Fibroblast of mammary gland (primary cell): ENCODE measurements around the gene CEP112.
A peak's percentile ranks its signal among the peaks of the same experiment; 100 is the strongest.

Experiments
- DNase-seq: peaks from one replicate; pipeline ENCODE4 v3.0.0-alpha.2; 2010; ENCODE audit warnings: low read depth
- H3K4me3 ChIP-seq: 2 replicates; pipeline ENCODE4 v1.5.1; 2011; ENCODE audit warnings: low read depth, mild to moderate bottlenecking, low read length, moderate library complexity; ENCODE audit not compliant: control insufficient read depth
- CTCF ChIP-seq: conservative IDR thresholded peaks from 2 replicates; pipeline ENCODE4 v1.5.1; 2011; ENCODE audit warnings: low read depth, low read length, inconsistent platforms; ENCODE audit not compliant: control insufficient read depth, insufficient read depth

The CEP112 gene

GRCh38 chr17:65679165-65679845 lies 512.6 kb downstream of the CEP112 start:
- DNase-seq: peak; percentile 46
- no peak for TF ChIP-seq CTCF

GRCh38 chr17:65678546-65678945 lies 513.4 kb downstream of the CEP112 start:
- no peak overlapping the region for H3K4me3 ChIP-seq
- TF ChIP-seq CTCF: no peak
- no peak for DNase-seq

More at GRCh38 chr17:65679165-65679845, 512.6 kb downstream of the CEP112 start:
- H3K4me3 ChIP-seq: no peak overlapping the region

GRCh38 chr17:65677932-65678331 lies 514.0 kb downstream of the CEP112 start:
- DNase-seq: peak; percentile 25
- TF ChIP-seq CTCF: no peak
- no peak overlapping the region for H3K4me3 ChIP-seq

- no peak overlapping the region for H3K4me3 ChIP-seq
- no peak for DNase-seq
- no peak for TF ChIP-seq CTCF
These were observed 517.5 kb downstream of the CEP112 start for GRCh38 chr17:65674246-65675045.

GRCh38 chr17:65670667-65671371 lies 521.1 kb downstream of the CEP112 start:
- no peak overlapping the region for H3K4me3 ChIP-seq
- no peak for DNase-seq
- TF ChIP-seq CTCF: no peak

GRCh38 chr17:65668211-65668610 lies 523.7 kb downstream of the CEP112 start:
- no peak for TF ChIP-seq CTCF
- no peak overlapping the region for H3K4me3 ChIP-seq
- DNase-seq: no peak
